ENCODE measurements around the gene KLHDC3. TPM values are rescaled to one million over a fixed set of nuclear protein-coding genes. Genes with fewer than 3 reads are reported as not detected.
A peak's percentile ranks its signal among the peaks of the same experiment; 100 is the strongest.

KLHDC3 gene
- total and polyA plus RNA-seq, 2 of the 13 experiments (the other 11 are each of a cell fraction or from before 2014, with no cell fraction given) = 78.3 to 91.5 TPM

DNA sequence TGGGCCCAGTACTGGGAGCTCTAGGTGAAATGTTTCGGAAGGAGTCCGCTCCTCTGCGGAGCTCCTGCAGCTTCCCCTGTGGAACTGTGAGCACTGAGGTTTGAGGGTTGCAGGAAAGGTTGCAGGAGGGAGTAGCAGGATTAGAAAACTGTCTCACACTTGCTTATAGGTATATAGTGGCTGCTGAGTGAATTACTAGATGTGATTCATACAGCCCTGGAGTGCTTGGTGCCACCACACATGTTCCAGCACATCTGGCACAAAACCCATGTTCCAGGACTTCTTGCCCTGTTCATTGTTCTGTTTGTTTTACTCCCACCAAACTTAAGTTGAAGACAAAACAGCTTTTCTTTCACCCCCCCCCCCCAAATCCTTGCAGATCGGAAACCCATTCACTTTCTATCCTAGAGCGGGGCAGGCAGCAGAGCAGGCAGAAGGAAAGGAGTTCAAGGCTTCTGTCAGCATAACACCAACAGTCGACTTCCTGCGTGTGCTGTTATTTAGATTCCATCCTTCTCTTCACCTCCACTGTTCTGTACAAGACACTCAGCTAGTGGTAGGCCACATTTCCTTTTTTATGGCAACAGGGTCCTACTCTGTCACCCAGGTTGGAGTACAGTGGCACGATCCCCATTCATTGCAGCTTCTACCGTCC lies 34.4 kb upstream of the KLHDC3 start (continued):
- TF ChIP-seq, protein P1, sequence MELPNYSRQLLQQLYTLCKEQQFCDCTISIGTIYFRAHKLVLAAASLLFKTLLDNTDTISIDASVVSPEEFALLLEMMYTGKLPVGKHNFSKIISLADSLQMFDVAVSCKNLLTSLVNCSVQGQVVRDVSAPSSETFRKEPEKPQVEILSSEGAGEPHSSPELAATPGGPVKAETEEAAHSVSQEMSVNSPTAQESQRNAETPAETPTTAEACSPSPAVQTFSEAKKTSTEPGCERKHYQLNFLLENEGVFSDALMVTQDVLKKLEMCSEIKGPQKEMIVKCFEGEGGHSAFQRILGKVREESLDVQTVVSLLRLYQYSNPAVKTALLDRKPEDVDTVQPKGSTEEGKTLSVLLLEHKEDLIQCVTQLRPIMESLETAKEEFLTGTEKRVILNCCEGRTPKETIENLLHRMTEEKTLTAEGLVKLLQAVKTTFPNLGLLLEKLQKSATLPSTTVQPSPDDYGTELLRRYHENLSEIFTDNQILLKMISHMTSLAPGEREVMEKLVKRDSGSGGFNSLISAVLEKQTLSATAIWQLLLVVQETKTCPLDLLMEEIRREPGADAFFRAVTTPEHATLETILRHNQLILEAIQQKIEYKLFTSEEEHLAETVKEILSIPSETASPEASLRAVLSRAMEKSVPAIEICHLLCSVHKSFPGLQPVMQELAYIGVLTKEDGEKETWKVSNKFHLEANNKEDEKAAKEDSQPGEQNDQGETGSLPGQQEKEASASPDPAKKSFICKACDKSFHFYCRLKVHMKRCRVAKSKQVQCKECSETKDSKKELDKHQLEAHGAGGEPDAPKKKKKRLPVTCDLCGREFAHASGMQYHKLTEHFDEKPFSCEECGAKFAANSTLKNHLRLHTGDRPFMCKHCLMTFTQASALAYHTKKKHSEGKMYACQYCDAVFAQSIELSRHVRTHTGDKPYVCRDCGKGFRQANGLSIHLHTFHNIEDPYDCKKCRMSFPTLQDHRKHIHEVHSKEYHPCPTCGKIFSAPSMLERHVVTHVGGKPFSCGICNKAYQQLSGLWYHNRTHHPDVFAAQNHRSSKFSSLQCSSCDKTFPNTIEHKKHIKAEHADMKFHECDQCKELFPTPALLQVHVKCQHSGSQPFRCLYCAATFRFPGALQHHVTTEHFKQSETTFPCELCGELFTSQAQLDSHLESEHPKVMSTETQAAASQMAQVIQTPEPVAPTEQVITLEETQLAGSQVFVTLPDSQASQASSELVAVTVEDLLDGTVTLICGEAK (IDR thresholded peaks at IDR 0.05) = no peak
- TF ChIP-seq, protein P1 (CRISPR knock-in tag; IDR thresholded peaks at IDR 0.05) = no peak
- TF ChIP-seq ZNF644 (CRISPR knock-in tag; IDR thresholded peaks at IDR 0.05; ENCODE audit: low read depth) (no peak), ETV6 (CRISPR knock-in tag; conservative IDR thresholded peaks at IDR 0.05) (no peak), ZNF790 (CRISPR knock-in tag; IDR thresholded peaks at IDR 0.05; ENCODE audit: borderline replicate concordance) (0 out of 2 replicates have a peak, but pooled peaks have one; percentile 4), ZFAT (CRISPR knock-in tag; conservative IDR thresholded peaks at IDR 0.05) (no peak), PRPF4 (IDR thresholded peaks at IDR 0.05; ENCODE audit: low read depth, low read length, poor library complexity, severe bottlenecking) (no peak), ZNF354B (CRISPR knock-in tag; IDR thresholded peaks at IDR 0.05) (0 out of 2 replicates have a peak, but pooled peaks have one; percentile 30), MBD4 (IDR thresholded peaks at IDR 0.05; ENCODE audit: borderline replicate concordance, low read length) (no peak)
- TF ChIP-seq, protein P2, sequence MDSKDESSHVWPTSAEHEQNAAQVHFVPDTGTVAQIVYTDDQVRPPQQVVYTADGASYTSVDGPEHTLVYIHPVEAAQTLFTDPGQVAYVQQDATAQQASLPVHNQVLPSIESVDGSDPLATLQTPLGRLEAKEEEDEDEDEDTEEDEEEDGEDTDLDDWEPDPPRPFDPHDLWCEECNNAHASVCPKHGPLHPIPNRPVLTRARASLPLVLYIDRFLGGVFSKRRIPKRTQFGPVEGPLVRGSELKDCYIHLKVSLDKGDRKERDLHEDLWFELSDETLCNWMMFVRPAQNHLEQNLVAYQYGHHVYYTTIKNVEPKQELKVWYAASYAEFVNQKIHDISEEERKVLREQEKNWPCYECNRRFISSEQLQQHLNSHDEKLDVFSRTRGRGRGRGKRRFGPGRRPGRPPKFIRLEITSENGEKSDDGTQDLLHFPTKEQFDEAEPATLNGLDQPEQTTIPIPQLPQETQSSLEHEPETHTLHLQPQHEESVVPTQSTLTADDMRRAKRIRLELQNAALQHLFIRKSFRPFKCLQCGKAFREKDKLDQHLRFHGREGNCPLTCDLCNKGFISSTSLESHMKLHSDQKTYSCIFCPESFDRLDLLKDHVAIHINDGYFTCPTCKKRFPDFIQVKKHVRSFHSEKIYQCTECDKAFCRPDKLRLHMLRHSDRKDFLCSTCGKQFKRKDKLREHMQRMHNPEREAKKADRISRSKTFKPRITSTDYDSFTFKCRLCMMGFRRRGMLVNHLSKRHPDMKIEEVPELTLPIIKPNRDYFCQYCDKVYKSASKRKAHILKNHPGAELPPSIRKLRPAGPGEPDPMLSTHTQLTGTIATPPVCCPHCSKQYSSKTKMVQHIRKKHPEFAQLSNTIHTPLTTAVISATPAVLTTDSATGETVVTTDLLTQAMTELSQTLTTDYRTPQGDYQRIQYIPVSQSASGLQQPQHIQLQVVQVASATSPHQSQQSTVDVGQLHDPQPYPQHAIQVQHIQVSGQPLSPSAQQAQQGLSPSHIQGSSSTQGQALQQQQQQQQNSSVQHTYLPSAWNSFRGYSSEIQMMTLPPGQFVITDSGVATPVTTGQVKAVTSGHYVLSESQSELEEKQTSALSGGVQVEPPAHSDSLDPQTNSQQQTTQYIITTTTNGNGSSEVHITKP (CRISPR knock-in tag; IDR thresholded peaks at IDR 0.05; ENCODE audit: low read depth) = peak; percentile 37; the same call in 1 of the 2 replicates
- TF ChIP-seq, protein P3, sequence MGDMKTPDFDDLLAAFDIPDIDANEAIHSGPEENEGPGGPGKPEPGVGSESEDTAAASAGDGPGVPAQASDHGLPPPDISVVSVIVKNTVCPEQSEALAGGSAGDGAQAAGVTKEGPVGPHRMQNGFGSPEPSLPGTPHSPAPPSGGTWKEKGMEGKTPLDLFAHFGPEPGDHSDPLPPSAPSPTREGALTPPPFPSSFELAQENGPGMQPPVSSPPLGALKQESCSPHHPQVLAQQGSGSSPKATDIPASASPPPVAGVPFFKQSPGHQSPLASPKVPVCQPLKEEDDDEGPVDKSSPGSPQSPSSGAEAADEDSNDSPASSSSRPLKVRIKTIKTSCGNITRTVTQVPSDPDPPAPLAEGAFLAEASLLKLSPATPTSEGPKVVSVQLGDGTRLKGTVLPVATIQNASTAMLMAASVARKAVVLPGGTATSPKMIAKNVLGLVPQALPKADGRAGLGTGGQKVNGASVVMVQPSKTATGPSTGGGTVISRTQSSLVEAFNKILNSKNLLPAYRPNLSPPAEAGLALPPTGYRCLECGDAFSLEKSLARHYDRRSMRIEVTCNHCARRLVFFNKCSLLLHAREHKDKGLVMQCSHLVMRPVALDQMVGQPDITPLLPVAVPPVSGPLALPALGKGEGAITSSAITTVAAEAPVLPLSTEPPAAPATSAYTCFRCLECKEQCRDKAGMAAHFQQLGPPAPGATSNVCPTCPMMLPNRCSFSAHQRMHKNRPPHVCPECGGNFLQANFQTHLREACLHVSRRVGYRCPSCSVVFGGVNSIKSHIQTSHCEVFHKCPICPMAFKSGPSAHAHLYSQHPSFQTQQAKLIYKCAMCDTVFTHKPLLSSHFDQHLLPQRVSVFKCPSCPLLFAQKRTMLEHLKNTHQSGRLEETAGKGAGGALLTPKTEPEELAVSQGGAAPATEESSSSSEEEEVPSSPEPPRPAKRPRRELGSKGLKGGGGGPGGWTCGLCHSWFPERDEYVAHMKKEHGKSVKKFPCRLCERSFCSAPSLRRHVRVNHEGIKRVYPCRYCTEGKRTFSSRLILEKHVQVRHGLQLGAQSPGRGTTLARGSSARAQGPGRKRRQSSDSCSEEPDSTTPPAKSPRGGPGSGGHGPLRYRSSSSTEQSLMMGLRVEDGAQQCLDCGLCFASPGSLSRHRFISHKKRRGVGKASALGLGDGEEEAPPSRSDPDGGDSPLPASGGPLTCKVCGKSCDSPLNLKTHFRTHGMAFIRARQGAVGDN (CRISPR knock-in tag; IDR thresholded peaks at IDR 0.05) = no peak
